ENCODE results near the gene IFITM1.
A peak's percentile ranks its signal among the peaks of the same experiment; 100 is the strongest.
"Not testable (repeated sequence)": the region's sequence is repeated elsewhere in the genome, so short reads cannot be mapped to it uniquely, and the experiment has no call there.

Gene IFITM1

DNA sequence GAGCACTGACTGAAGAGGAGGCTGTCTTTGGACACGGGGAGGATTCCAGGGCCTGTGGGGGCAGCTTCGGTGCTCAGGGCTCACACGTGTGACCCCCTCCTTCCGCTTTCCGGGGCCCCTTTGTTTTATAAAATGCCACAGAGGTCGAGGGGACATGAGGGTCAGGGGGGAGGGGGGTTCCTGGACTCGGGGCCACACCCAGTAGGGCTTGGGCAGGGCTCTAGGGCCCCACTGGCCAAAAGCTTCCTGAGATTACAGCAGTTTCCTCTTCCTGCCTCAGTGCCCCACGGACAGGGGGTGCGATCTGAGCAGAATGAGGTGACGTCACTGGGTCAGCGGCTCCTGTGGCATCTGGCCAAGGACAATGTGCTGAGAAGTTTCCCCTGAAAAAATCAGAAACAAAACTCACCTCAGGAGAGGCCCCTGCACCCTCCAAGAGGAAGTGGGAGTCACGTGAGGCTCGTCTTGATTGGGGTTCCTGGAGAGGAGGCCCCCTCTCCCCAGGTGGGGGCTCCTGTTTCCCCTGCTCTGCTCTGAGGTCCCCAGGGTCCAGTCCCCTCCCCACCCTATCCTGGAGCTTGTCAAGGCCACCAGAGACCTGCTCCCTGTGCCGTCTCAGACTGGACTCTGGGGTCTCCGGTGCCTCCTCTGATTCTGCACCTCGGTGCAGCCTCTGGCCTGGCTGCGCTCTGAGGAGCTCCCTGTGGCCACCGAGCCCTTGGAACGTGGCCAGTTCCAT, 13.2 kb downstream of the IFITM1 start:
- DNase-seq = peak in 3 of 5 experiments; percentile 53 to 83 (median 77)

DNA sequence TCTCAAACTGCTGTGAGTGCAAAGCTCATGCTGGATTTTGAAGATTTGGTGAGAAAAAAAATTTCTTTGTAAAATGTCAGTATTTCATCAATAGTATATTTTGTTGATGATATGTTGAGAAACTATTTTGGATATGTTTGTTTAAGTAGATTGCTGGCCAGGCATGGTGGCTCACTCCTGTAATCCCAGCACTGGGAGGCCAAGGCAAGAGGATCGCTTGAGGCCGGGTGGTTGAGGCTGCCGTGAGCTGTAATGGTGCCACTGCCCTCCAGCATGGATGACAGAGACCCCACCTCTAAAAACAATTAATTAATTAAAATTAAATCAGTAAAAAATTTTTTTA, 13.7 kb downstream of the IFITM1 start:
- no peak for DNase-seq

DNA sequence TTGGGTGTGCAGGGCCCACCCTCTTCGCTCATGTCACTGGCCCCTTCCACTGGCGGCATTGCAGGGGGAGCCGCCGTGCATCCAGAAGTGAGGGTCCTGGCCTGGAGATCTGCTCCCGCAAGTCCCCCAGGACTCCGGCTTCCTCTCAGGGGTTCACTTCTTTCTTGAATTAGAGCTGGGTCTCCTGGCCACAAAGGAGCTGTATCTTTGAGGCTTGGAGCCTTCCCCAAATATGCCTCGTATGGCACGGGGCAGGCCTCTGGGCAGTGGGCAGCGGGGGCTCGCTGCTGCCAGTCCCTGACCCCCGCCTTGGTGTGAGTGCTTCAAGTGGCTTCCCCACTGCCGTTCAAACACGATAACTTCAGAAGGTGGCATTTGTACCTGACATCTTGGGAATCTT, 14.2 kb downstream of the IFITM1 start:
- DNase-seq = no peak

DNA sequence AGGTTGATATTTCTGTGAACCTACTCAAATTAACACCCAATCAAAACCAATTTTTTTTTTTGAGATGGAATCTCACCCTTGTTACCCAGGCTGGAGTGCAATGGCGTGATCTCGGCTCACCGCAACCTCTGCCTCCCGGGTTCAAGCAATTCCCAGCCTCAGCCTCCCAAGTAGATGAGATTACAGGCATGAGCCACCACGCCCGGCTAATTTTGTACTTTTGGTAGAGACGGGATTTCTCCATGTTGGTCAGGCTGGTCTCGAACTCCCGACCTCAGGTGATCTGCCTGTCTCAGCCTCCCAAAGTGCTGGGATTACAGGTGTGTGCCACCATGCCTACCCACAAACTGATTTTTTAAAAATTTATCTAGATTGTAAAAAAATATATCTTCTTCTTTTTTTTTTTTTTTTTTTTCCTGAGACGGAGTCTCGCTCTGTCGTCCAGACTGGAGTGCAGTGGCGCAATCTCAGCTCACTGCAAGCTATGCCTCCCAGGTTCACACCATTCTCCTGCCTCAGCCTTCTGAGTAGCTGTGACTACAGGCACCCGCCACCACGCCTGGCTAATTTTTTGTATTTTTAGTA, 14.8 kb downstream of the IFITM1 start:
- not testable (repeated sequence) for DNase-seq

DNA sequence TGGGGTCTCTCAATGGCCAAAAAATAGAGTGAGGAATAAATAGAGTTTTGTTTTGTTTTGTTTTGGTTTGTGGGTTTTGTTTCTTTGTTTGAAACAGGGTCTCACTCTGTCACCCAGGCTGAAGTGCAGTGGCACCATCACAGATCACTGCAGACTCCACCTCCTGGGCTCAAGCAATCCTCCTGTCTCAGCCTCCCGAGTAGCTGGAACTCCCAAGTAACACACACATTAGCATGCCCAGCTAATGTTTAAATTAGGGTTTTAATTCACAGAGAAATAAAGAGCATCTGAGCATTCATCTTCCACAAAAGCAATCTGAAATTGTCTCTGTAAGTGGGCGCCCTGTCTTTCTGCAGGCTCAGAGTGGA, 16.0 kb downstream of the IFITM1 start:
- DNase-seq = no peak

DNA sequence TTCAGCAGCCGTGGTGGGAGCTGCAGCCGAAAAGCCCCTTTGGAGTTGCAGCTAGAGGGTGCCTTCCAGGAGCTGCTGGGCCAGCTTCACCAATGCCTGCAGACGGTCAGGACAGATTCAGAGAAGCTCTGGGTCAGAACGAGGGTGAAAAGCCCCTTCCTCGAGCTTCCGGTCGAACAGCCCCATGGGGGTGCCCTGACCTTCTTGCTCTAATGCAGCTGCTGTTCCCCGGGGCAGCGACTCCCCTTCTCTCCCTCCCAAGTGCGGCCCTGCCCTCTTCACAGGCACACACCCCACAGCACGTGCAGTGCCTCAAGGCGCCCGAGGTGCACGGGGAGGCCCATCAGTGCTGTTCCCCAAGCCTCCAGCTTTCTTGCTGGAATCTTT, 16.5 kb downstream of the IFITM1 start:
- DNase-seq = no peak

DNA sequence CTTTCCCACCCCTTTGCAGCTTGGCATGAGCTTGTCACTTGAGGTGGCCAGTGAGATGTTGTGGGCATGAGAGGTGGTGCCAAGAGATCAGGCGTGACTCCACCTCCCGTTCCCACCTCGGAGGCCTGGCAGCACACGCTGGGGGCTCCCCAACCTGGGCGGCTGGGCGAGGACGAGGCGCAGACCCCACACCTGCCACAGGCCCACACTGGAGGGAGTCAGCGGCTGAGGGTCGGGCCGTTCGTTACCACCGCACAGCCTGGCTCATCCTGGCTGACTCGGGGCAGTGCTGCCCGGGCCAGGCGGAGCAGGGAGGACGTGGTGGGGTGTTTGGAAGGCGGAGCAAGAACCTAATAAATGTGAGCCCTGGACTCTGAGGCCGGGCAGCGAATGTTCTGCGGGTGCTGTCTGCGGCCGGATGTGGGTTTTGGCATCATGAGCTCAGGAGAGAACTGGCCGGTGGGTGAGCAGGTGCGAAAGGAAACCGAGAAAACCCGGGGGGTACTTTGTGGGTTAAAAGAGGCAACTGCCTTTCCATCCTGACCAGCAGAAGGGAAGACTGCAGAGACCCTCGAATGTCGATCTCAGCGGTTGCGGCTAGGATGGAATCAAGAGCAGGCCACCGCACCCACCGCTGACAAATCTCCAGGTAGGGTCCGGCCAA, 17.0 kb downstream of the IFITM1 start:
- peak in 1 of 5 experiments; percentile 48 for DNase-seq

DNA sequence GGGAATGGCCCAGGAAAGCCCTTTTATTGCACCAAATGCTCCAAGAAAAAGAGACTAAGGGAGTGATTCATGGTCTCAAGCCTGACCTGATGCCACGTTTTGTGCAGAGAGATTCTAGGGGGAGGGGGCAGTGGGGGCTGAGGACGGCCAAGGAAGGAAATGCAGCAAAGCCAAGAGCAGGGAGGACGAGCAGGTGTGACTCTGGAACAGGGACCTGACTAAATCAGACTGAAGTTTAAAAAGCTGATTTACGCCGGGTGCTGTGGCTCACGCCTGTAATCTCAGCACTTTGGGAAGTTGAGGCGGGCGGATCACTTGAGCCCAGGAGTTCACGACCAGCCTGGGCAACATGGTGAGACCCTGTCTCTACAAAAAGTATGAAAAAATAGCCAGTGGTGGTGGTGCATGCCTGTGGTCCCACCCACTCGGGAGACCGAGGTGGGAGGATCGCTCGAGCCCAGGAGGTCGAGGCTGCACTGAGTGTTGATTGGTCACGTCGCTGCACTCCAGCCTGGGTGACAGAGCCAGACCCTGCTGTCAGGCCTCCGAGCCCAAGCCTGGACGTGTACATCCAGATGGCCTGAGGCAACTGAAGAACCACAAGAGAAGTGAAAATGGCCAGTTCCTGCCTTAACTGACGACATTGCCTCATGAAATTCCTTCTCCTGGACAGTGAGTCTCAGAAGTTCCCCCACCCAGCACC, 17.7 kb downstream of the IFITM1 start:
- no peak for DNase-seq

DNA sequence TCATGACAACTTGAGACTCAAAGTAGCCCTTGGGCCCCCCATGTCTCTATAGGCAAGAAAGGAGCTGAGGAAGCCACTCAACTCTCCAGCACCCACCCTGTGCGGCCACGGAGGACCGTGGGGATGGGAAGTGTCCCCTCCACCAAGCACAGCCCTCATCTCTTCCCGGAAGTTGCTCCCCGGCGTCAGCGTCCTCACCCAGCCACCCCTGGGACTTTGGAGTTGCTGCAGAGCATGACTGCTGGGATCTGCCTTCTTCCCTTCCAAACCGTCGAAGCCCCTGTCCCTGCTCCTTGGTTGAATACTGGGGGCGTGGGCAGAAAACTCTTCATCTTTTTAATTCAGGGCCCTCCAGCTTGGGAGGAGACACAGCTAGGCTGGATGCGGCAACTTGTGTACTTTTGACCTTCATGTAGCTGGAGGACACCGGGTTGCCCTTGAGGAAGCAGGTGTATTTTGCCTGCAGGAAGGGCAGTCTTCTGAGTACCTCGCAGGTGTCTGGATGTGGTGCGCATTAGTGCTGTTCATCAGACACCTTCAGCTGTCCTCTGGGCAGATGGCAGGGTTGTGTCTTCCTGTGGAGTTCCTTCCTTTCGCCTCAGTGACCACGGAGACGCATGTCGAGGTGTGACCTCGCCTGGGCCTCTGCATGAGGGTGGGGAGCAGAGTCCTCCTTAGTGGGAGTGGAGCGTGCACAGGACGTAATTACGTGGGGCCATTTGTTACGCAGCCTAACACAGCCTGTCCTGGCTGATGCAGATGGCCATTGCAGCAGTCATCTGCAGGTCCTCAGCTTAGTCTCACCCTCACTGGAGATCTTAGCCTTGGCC, 19.0 kb downstream of the IFITM1 start:
- no peak for DNase-seq

DNA sequence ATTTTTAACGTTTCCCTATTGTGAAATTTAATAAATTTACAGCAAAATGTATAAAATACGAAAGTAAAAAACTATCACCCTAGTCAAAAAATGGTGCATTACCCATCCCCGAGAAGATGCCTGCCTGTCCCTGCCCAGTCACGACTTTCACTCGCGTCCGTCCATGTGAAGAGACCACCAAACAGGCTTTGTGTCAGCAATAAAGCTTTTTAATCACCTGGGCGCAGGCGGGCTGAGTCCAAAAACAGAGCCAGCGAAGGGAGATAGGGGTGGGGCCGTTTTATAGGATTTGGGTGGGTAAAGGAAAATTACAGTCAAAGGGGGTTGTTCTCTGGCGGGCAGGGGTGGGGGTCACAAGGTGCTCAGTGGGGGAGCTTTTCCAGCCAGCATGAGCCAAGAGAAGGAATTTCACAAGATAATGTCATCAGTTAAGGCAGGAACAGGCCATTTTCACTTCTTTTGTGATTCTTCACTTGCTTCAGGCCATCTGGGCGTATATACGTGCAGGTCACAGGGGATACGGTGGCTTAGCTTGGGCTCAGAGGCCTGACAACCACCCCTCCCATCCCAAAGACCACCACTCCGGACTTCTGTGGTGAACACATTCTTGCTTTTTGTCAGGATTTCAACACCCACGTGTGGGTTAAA, 19.9 kb downstream of the IFITM1 start:
- not testable (repeated sequence) for DNase-seq

DNA sequence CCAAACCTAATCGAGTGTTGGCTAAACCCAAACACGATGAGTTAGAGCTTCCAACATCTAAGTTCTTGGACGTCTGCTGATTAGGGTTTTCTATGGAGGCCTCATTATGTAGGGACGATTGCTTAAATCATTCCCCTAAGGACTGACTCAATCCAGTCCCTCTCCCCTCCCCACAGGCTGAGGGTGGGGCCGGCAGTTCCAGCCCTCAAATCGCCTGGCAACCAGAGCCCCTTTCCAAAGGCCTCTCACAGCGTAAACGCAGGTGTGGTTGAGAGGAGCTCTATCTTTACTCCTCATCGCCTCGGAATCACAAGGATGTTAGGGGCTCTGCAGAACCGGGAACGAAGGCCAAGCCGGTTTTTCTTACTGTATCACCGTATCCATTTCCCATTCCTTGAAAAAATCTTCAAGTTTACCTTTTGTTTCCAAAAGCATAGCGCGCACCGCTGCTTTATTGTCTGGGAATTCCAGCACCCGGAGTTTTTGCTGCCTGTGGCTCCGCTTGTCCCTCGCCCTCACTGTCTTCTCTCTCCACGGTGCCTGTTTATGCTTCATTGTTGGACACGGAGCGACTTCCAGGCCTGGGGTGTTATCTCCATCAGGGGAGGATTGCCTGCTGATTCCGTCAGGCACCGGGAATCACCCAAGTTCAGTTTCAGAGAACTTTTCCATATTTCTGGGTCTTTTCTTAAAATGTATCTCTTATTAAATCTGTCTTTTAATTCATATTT, 20.6 kb downstream of the IFITM1 start:
- DNase-seq = no peak

DNA sequence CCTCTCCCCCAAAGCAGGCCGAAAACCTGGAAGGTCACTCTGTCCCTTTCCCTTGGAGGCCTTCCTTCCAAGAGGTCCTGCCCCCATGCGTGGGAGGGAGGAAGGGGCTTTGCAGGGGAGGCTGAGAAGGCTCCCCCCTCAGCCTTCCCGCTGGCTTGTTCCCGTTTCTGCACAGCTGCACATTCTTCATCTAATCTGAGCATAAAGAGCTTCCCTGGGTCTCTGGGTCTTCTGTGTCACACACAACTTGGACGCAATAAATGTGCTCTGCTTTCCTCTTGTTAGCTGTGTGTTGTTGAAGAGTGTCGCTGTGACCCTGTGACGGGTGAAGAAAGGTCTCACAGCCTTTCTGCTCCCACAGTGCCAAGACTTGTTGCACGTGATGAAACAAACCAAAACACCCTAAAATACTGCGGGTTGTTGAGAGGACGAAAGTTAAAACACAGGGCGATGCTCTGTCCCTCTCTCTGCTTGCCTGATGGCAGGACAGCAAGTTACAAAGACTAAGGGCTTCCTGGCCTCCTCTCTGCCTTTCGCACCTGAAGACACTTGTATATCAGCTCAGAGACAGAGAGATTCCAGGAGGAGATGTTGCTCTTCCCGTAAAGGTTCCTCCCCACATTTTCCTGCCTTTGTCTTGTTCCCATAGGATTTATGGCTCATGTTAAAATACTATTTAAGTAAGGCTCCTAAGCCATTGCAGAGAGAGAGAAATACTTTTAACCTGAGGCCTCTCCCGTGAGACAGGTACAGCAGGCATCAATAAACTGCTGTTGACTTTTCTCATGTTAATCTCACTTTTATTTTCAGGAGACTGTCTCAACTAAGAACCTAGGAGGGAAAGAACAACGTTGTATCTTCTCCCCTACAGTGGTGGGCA, 22.2 kb downstream of the IFITM1 start:
- no peak for DNase-seq

DNA sequence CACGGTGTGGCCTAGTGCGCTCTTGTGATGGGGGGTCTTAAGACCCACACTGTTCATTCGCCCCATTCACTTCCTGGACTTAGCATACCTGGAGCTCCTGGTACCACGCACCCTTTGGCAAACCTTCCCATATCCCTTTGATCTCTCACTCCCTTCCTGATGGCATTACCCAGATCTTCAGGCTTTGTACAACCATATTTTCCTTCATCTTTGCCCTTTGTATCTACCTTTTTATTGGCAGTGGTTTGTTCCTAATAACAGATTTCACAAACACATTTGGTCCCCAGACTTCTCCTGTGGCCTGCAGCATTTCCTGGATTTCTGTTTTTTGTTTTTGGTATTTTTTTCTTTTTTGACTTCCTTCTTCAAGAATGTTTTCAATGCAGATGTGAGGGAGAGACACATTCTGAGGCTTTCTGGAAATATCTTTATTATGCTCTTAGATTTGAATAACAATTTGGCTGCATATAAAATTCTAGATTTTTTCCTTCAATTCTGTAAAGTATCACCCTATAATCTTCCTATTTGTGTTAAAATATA, 22.9 kb downstream of the IFITM1 start:
- no peak for DNase-seq

DNA sequence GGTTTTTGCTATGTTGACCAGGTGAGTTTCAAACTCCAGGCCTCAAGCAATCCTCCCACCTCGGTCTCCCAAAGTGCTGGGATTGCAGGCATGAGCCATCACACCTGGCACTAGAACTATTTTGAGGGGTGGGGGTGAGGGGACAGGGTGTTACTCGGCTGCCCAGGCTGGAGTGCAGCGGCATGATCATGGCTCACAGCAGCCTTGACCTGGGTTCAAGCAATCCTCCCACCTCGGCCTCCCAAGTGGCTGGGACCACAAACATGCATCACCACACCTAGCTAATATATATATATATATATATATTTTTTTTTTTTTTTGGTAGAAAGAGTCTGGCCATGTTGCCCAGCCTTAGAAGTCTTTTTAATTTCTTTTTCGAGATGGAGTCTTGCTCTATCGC, 23.9 kb downstream of the IFITM1 start:
- DNase-seq = no peak

DNA sequence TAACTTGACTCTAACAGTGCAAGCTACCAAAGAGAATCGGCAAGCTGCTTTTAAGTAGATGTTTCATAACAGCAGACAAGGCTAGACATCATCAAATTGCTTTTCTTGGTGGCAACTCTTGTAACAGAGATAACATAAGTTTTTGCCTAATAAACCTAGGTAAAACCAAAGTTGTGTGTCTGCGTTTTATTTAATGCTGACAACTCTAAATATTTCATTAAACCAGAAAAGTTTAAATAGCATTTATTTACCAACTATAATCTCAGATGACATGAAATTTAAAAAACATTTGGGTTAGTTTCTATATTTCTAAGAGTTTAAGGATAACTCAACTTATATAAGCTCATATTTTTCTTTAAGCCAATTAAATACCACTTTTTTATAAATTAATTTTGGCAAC, 26.1 kb downstream of the IFITM1 start:
- no peak for DNase-seq

DNA sequence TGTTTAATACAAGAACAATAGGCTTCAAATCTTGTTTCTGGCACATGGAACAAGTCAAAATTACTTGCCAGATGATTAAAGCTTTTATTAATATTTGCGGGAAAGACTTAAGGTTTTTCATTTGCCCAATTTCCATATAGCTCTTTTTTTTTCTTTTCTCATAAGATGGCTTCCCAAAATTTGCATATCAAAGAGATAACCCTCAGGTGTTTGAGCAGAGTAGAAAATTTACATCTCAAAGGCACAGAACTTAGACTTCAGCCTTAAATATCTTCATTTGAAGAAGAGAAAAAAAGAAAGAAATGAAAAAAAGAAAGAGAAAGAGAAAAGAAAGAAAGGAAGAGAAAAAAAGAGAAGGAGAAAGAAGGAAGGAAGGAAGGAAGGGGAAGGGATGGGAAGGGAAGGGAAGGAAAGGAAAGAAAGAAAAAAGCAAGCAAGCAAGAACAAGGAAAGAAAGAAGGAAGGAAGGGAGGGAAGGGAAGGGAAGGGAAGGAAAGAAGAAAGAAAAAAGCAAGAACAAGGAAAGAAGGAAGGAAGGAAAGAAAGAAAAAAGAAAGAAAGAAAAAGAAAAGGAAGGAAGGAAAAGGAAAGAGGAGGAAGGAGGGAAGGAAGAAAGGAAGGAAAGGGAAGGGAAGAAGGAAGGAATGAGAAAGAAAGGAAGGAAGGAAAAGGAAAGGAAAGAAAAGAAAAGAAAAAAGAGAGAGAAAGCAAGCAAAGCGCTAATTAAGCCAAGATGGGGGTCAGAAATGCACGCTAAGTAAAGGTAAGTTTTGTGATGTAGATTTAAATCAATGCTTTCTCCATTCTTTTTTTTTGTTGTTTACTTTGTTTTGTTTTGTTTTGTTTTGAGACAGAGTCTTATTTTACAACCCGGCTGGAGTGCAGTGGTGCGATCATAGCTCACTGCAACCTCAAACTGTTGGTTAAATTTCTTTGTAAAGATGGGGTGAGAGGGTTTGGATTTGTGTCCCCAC, 27.0 kb downstream of the IFITM1 start:
- no peak for DNase-seq

DNA sequence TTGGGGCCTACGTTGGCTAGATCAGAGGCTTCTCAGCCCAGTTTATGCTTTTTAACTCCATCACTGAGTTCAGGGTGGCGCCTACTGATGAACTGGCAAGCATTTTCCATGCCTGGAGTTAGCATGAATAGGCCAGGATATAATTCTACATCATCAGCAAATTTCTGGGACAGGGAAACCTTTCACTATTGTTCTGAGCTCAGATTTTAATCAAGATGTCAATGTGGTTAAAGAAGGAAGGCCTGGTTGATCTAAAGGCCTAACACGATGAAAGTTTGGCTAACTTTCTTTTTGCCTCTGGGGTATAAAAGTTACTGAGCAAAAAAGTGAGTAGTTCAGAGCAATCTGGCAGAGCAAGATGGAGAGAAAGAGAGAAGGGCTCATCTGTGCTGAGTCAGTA, 28.5 kb downstream of the IFITM1 start:
- DNase-seq = peak in 1 of 5 experiments; percentile 51

DNA sequence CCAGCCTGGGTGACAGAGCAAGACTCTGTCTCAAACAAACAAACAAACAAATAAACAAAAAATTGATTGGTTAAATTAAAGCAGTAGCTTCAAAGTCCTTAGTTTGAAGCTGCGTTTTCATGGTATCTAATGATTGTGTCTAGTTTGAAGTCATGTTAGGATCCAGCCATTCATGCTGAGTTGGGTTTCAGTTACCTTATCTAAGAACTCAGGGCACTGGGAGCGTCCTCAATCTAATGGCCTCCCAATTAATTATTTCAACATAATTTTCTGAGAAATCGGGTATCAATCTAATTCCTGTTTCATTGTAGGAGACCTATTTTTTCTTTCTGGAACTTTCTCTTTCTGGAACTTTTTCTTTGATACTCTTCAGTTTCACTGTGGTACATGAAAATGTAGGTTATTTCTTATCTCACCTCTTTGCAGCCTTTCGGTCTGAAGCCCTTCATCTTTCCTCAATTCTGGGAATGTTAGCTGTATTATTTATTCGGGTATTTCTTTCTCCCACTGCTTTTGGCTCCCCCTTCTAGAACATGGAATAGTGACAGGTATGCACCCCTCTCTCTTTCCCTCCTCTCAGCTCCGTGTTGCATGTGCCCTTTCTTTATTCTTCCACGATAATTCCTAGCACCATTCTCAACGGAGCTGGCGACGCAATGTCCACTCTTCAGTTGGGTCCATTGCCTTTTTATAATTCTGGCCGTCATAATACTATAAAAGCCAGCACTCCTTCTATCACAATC, 31.2 kb downstream of the IFITM1 start:
- DNase-seq = no peak

Data from T-helper 2 cell (primary cell).